Measurements from ENCODE around the gene CAMSAP3. TPM values are rescaled to one million over a fixed set of nuclear protein-coding genes. Genes with fewer than 3 reads are reported as not detected.

Gene CAMSAP3
- total RNA-seq, 1 donor from 2014 or later = 25.6 TPM

GRCh38 chr19:7624810-7625209 lies 29.1 kb downstream of the CAMSAP3 start:
- intact Hi-C loops (cut with DNase I) = no loop called here
- Histone ChIP-seq H3K4me3 (no peak overlapping the region), H3K27ac (no peak overlapping the region), H3K27me3 (ENCODE audit: low read depth) (no peaks in the 10 kb centered on the region), H3K4me1 (peaks cover 27% of the 10 kb centered on the region), H3K9me3 (no peaks in the 10 kb centered on the region), H3K36me3 (peaks cover 76% of the 10 kb centered on the region)
- DNase-seq (no peak), ATAC-seq (no peak)
- TF ChIP-seq CTCF (IDR thresholded peaks at IDR 0.05) = no peak

- Histone ChIP-seq H3K9me3 (no peaks in the 10 kb centered on the region), H3K4me3 (no peak overlapping the region), H3K36me3 (peaks cover 65% of the 10 kb centered on the region), H3K27me3 (ENCODE audit: low read depth) (no peaks in the 10 kb centered on the region), H3K27ac (no peak overlapping the region), H3K4me1 (peaks cover 27% of the 10 kb centered on the region)
- ATAC-seq (no peak), DNase-seq (no peak)
- intact Hi-C loops (cut with DNase I) = no loop called here
- no peak for TF ChIP-seq CTCF (IDR thresholded peaks at IDR 0.05)
These were observed 30.2 kb downstream of the CAMSAP3 start for GRCh38 chr19:7625763-7626372.

GRCh38 chr19:7627166-7627565 lies 31.5 kb downstream of the CAMSAP3 start:
- Histone ChIP-seq H3K27ac (no peak overlapping the region), H3K4me3 (no peak overlapping the region), H3K36me3 (peaks cover 57% of the 10 kb centered on the region), H3K9me3 (no peaks in the 10 kb centered on the region), H3K27me3 (ENCODE audit: low read depth) (no peaks in the 10 kb centered on the region), H3K4me1 (peaks cover 31% of the 10 kb centered on the region)
- ATAC-seq (no peak), DNase-seq (no peak)
- intact Hi-C loops (cut with DNase I) = no loop called here
- no peak for TF ChIP-seq CTCF (IDR thresholded peaks at IDR 0.05)

GRCh38 chr19:7628589-7629311 lies 33.1 kb downstream of the CAMSAP3 start:
- Histone ChIP-seq H3K4me1 (peaks cover 31% of the 10 kb centered on the region), H3K36me3 (peaks cover 49% of the 10 kb centered on the region), H3K27ac (peak overlapping the region; percentile 93), H3K9me3 (no peaks in the 10 kb centered on the region), H3K4me3 (peak overlapping the region; percentile 100), H3K27me3 (ENCODE audit: low read depth) (no peaks in the 10 kb centered on the region)
- DNase-seq (no peak), ATAC-seq (no peak)
- no peak for TF ChIP-seq CTCF (IDR thresholded peaks at IDR 0.05)
- intact Hi-C loops (cut with DNase I) = no loop called here

GRCh38 chr19:7629347-7630054 lies 33.8 kb downstream of the CAMSAP3 start, which contains the start of the genes PET100 and XAB2:
PET100 (plus strand) TSS chr19:7629793; CDS start chr19:7629834, 41 bp downstream.
XAB2 (minus strand) TSS chr19:7629545; CDS start chr19:7629527, 18 bp downstream.
- H3K4me3 ChIP-seq = peak within 1 kb of the TSS; percentile 100
- no peaks in the 10 kb centered on the region for H3K9me3 ChIP-seq
- intact Hi-C loops (cut with DNase I) = no loop called here
- H3K27ac ChIP-seq = peak within 1 kb of the TSS; percentile 93
- H3K4me1 ChIP-seq = peaks cover 31% of the 10 kb centered on the region
- DNase-seq = peak; percentile 96
- no peaks in the 10 kb centered on the region for H3K27me3 ChIP-seq (ENCODE audit: low read depth)
- peaks cover 41% of the 10 kb centered on the region for H3K36me3 ChIP-seq
- peak; percentile 97 to 98 for ATAC-seq
- no peak for TF ChIP-seq CTCF (IDR thresholded peaks at IDR 0.05)
